ENCODE measurements around the gene SLC6A7.

GRCh38 chr5:150252489-150252888 is 62.6 kb downstream of the SLC6A7 start:
- TF ChIP-seq, protein P1, sequence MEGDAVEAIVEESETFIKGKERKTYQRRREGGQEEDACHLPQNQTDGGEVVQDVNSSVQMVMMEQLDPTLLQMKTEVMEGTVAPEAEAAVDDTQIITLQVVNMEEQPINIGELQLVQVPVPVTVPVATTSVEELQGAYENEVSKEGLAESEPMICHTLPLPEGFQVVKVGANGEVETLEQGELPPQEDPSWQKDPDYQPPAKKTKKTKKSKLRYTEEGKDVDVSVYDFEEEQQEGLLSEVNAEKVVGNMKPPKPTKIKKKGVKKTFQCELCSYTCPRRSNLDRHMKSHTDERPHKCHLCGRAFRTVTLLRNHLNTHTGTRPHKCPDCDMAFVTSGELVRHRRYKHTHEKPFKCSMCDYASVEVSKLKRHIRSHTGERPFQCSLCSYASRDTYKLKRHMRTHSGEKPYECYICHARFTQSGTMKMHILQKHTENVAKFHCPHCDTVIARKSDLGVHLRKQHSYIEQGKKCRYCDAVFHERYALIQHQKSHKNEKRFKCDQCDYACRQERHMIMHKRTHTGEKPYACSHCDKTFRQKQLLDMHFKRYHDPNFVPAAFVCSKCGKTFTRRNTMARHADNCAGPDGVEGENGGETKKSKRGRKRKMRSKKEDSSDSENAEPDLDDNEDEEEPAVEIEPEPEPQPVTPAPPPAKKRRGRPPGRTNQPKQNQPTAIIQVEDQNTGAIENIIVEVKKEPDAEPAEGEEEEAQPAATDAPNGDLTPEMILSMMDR (conservative IDR thresholded peaks at IDR 0.05; ENCODE audit: low read depth, low read length) = no peak
- no peak for TF ChIP-seq EZH2 (IDR thresholded peaks at IDR 0.05; ENCODE audit: borderline replicate concordance, low read depth, low read length, poor library complexity, severe bottlenecking)
